Embryonic facial prominence (tissue), 1 donor: Measurements from ENCODE around the gene SNRNP25.
A peak's percentile ranks its signal among the peaks of the same experiment; 100 is the strongest.

Source experiments
- DNase-seq: peaks from one replicate; pipeline ENCODE4 v3.0.0-alpha.2; 2016; ENCODE audit errors: extremely low spot score

Gene SNRNP25

GRCh38 chr16:77273-77806 lies 23.7 kb downstream of the SNRNP25 start:
- DNase-seq, result no peak

- DNase-seq, result no peak
Observed at GRCh38 chr16:77807-78443, 24.3 kb downstream of the SNRNP25 start, which contains the start of gene MPG. Gene MPG (plus strand): TSS chr16:78225. CDS start chr16:78310, 85 bp downstream.

- DNase-seq, result no peak
Observed at GRCh38 chr16:78444-79150, 25.0 kb downstream of the SNRNP25 start.

DNA sequence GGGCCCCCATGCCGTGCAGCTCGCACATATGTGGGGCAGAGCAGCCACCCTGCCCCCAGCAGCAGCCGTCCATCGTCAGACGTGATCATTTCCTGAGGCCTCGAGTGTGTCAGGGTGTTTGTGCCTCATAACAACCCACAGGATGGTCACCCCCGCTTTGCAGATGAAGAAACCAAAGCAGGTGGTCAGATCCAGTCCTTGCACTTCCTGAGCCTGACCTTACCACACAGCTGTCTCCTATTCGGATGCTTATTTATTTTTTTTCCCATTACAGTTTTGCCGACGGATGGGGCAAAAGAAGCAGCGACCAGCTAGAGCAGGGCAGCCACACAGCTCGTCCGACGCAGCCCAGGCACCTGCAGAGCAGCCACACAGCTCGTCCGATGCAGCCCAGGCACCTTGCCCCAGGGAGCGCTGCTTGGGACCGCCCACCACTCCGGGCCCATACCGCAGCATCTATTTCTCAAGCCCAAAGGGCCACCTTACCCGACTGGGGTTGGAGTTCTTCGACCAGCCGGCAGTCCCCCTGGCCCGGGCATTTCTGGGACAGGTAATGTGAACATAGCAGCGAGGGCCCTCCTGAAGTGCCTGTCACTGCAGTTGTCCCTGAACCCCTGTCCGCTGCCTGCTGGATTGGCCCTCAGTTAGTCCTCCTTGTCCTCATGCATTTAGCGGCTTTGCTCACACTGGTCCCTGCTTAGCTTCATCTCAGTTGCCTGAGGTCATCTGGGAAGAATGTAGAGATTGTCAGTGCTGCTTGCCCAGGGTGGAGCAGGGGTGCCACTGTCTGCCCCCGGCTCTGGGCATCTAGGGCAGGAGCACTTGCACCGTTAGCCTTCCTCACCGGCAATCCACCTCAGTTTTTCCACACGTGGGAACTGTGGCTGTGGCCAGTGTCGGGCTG lies 25.8 kb downstream of the SNRNP25 start:
- no peak for DNase-seq

DNA sequence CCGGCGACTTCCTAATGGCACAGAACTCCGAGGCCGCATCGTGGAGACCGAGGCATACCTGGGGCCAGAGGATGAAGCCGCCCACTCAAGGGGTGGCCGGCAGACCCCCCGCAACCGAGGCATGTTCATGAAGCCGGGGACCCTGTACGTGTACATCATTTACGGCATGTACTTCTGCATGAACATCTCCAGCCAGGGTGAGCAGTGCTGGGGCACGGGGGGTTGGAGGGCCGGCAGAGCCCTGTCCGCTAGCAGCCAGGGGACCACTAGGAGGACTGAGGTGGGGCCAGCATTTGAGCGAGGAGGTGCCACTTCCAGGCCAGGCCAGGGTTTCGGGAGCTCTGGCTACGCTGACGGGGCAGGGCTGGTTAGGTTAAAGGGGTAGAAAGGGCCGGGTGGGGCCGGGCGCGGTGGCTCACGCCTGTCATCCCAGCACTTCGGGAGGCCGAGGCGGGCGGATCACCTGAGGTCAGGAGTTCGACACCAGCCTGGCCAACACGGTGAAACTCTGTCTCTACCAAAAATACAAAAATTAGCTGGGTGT lies 29.5 kb downstream of the SNRNP25 start:
- no peak for DNase-seq

DNA sequence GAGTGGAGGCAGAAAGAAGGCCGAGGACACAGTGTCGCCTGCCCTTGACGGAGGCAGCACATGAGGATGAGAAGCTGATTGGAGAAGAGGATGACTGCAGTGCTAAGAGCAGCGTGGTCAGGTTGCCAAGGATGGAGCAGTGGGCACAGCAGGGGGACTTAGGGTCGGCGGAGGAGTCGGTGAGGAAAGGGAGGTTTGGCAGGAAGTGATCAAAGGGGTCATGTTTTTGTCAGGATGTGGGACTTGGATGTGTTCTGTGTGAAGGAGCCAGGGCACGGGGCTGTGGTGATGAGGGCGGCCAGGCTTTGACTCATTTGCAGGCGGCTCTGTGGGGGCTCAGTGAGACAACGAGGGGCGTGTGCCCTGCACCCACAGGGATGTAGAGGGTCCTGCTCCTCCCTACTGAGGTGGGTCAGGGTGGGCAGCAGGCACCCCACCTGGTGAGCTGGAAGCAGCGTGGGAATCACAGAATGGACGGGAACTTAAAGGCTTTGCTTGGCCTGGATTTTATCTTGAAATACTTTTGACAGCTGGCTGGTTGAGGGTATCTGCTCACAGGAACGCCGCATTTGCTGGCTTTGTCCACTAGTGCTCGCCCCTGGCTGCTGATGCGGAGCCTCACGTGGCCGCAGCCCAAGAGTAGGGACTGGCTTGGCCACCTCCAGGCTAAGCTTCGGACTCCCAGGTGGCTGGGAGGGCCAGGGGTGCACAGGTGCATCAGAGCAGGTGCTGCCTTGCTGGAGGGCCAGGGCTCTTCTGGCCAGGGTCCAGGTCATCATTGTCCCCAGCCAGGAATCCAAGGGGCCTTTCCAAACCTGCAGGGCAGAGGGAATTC lies 30.4 kb downstream of the SNRNP25 start:
- DNase-seq, result no peak

DNA sequence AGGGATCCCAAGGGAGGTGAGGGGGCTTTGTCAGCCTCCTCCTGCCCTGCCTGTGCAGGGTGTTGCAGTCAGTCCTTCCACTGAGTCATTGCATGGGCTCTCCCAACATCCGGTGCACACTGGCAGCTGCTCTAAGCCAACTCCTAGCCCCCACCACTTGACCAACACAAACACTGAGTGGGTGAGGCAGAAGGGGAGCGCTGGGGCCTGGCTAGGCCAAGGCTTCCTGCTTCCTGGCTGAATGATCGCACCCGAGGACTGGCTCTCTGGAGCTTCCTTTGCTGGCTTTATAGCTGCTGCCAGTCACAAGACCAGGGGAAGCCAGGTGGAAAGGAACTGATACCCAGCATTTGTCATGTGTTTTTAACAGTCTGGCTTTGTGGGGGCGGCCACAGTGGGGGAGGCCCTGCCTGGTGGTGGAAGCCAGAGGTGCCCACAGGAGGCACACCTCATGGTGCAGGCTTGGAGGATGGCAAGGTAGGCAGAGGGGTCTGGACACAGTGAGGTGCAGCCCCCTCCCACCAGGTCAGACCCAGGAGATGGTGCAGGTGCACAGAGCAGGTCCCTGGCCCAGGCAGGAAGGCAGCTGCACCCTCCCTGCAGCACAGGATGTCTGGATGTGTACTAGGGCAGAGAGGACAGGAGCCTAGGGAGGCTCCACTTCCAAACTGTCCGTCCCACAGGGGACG lies 31.2 kb downstream of the SNRNP25 start:
- DNase-seq, result no peak

GRCh38 chr16:85407-85782 lies 31.8 kb downstream of the SNRNP25 start:
- DNase-seq, result no peak

DNA sequence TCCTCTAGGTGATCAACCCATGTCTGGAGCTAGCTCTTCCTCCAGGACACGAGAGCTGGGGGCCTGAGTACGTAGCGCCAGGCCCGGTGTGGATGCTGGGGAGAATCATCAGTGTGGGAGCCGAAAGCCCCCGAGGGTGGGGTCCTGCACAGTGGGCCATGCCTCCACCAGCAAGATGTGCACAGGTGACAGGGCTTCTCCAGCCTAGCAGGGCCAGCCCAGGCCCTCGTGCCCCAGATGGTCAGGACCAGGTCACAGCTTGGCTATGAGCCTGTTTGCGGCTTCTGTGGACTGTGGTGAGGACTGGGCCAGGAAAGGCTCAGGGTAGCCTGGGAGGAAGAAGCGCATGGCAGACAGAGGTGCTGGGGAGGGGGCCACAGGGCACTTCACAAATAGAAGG lies 32.2 kb downstream of the SNRNP25 start:
- DNase-seq, result no peak

DNA sequence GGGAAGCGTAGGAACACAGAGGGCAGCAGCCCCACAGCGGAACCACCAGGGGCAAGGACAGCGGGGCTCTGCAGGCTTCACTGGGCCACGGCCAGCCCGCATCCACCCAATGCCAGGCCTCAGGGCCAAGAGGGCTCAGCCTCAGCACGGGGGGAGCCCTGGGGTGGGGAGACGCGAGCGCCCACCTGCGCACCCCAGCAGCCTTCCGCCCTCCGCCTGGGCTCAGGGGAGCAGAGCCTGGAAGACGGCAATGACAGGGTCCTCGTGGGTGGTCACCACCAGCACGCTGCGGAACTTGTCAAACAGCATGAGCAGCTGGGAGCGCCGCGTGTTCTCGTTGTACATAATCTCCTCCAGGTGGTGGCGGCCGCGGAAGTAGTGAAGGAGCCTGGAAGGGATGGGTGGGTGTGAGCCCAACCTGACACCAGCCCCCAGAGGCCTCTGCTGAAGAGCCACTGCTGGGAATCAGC lies 32.9 kb downstream of the SNRNP25 start:
- no peak for DNase-seq

DNA sequence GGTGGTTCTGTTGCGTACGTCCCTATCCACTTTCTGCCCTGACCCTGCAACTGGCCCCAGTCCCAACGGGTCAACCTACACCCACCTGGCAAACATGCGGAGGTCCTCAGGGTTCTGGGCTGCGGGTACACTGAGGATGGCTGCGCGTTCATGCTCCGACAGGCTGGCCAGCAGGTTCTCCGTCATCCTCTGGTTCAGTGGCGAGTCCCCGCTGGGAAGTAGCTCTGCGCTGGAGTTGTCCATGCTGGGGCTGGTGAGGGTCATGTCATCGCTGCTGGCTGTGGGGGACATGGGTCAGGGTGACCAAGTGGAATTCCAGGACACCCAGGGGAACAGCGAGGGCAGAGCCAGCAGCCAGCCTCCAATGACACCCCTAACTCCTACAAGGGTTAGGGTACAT lies 35.0 kb downstream of the SNRNP25 start:
- no peak for DNase-seq

DNA sequence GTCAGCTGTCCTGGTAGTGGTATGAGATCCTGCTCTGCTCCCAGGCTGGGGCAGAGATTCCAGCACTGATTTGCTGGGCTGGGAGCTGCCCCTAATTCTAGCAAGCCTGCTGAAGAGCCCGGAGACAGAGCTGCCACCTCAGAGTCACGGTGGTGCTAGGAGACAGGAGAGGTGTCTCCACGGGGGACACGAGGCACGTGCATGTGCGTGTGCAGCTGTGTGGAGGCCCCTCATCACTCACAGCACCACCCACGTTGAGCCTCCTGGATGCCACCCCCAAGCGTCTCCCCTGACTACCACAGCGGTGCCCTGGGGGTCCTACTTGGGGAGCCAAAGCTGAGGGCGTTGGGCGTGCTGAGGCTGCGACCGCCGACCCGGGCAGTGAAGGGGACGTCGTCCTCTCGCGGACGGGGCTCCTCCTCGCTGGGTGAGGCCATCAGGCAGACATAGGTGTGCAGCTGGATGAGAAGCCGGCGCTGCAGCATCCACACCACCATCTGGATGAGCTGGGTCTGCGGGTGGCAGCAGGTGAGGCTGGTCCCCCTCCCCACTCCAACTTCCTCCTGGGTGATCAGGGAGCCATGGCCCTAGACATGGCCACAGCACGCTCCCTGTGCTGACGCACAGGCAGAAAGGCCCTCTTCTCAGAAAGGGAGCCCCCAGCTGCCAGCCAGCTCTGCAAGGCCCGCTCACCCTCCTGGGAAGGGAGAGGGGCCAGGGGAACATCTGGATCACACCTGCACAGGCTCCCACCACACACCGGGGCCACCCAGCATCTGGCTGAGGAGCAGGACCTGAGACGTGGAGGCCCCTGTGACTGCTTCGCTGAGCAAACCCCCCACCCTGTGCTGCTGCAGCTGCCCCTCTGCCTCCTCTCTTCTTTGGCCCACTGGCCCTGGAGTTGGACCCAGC lies 36.0 kb downstream of the SNRNP25 start:
- DNase-seq, result no peak

DNA sequence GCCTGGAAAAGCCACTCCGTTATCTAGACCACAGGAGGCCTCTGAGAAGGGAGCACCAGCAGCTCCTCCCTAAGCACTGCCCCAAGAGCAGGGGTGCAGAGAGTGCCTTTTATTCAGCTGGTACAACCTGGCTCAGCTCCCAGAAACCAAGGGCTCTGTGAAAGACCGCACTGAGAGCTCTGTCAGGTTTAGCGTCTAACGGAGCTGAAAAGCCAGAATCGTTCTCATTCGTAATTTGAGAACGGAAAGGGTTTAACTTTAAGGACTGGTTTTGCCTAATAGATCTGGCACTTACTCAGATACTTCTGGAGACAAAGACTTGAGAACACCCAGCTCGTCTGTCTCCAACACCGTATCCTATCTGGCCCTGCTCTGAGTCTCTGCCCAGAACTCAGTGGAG lies 37.9 kb downstream of the SNRNP25 start:
- DNase-seq, result peak; percentile 40

DNA sequence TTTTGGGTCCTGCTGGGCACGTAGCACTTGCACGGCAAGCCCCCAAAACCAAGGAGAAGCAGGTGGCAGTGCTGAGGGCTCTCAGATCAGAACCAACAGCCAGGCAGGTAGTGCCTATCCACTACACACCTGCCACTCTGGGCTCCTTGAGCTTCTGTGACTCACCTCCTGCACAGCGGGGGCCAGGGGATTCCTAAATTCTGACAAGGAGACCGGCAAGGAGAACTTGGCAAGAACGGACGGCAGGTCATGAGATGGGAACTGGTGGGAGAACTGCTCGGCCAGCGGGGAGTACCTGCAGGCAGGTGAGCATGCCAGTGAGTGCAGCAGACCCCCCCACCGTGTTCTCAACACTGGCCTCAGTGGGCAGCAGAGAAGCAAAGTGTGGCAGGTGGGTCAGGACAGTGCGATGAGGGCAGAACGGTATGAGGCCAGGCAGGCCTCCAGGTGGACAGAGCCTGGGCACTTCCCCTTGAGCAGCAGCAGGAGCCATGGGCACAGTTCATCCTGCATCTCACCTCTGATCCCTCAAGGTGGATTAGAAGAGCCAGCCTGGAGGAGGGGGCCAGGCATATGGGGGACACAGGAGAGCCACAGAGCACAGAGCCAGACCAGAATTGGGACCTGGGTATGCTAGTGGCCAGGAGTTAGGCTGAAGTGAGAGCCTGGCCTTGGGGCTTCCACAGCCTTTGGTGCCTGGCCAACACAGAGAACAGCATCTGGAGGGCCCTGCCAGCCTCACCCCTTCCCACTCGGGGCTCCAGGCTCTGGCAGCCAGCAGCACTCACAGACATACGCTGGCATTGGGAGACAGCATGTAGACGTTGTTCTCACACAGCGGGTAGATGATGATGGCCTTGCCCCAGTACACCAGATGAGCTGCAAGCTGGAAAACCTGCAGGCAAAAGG lies 39.1 kb downstream of the SNRNP25 start:
- no peak for DNase-seq

DNA sequence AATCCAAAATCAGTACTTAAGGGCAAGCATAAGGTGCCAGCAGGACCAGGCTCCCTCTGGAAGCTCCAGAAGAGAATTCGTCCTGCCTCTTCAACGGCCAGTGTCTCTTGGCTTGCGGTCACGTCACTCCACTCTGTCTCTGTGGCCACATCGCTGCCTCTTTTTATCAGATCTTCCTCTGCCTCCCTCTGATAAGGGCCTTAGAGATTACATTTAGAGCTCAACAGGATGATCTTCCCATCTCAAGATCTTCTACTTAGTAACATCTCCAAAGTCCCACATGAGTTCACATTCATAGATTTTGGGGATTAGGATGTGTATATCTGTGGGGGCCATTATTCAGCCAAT lies 41.3 kb downstream of the SNRNP25 start:
- DNase-seq, result no peak

GRCh38 chr16:96935-97381 lies 43.3 kb downstream of the SNRNP25 start:
- DNase-seq, result no peak

GRCh38 chr16:97822-98221 lies 44.2 kb downstream of the SNRNP25 start:
- DNase-seq, result no peak

DNA sequence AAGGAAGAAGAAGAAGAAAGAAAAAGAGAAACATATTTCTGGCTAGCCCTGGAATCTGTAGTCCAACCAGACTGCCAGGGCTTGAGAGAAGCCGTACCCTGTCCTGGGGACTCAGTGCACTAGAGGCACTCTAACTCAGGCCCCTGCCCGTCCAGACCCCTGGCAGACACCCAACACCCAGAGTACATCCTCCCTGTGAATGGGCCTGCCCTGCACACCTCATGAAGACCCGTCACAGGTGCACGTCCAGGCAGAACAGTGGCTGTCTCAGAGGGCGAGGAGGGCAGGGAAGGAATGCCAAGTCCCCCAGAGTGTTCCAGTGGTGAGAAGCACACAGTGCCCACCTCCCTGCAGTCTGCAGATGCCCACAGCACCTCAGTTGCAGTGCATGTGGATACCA lies 47.4 kb downstream of the SNRNP25 start:
- DNase-seq, result no peak
